A549 (cell line): ENCODE measurements around the gene SIM1. TPM values are rescaled to one million over a fixed set of nuclear protein-coding genes. Genes with fewer than 3 reads are reported as not detected.

Experiments
- ATAC-seq, 2 experiments: fragments of 200-7000 bp in 1 of 2; fragments of >200 bp in 1 of 2; cut with Nextera tagmentation in 1 of 2; cut with Tn5 transposase in 1 of 2; 3 replicates each; pipeline versions ENCODE4 v1.8.0 to v1.9.1; 2018 to 2020; ENCODE audit warnings: mild to moderate bottlenecking in 1 of 2, moderate library complexity in 1 of 2
- CTCF ChIA-PET: fragments of 300-600 bp; sonication (Branson Sonifier 250); formaldehyde crosslinking; extraction: SDS; loops from one replicate; lab custom pipeline; 2021; ENCODE audit warnings: antibody characterized with exemption, inconsistent platforms; lab: Yijun Ruan, JAX
- POLR2A ChIA-PET: fragments of 350-600 bp; formaldehyde crosslinking; extraction: SDS; loops from one replicate; lab custom pipeline; 2021; ENCODE audit warnings: antibody characterized with exemption, inconsistent platforms; lab: Yijun Ruan, JAX
- DNase-seq, 2 experiments: peaks; one replicate each; pipeline versions ENCODE4 v3.0.0 to v3.0.0-alpha.2; 2011 to 2016; ENCODE audit warnings: low read depth in 1 of 2, low spot score in 1 of 2
- FAIRE-seq: peaks from 2 replicates; lab custom pipeline; 2011; peaks lifted over from hg19 to GRCh38; lab: Jason Lieb, UNC
- H3K27ac ChIP-seq, 2 experiments: fragments of >200 bp; sonication (Bioruptor Twin); formaldehyde crosslinking; 3 replicates each; pipeline ENCODE4 v1.5.1; 2016 to 2017
- H3K4me1 ChIP-seq: fragments of >200 bp; sonication (Bioruptor Twin); formaldehyde crosslinking; 3 replicates; pipeline ENCODE4 v1.6.1; 2016
- H3K4me2 ChIP-seq: fragments of >200 bp; sonication (Bioruptor Twin); formaldehyde crosslinking; 3 replicates; pipeline ENCODE4 v1.6.1; 2016
- H3K4me3 ChIP-seq: fragments of >200 bp; sonication (Bioruptor Twin); formaldehyde crosslinking; 3 replicates; pipeline ENCODE4 v1.5.1; 2016
- H3K9me3 ChIP-seq: fragments of >200 bp; sonication (Bioruptor Twin); formaldehyde crosslinking; 3 replicates; pipeline ENCODE4 v1.6.1; 2016
- ATOH8 ChIP-seq: fragments of 250-450 bp; sonication (Bioruptor Pico); IDR thresholded peaks from 2 replicates; pipeline ENCODE4 v1.5.0; 2020; ENCODE audit warnings: low read depth, mild to moderate bottlenecking, moderate library complexity
- BHLHE40 ChIP-seq: IDR thresholded peaks from 2 replicates; pipeline ENCODE4 v1.6.1; 2012; ENCODE audit warnings: low read depth, low read length, inconsistent platforms
- CBX8 ChIP-seq: fragments of 200-600 bp; sonication (generic); IDR thresholded peaks from 2 replicates; pipeline ENCODE4 v1.6.1; 2016
- EHMT2 ChIP-seq: fragments of 200-600 bp; sonication (generic); IDR thresholded peaks from 2 replicates; pipeline ENCODE4 v1.6.1; 2016; ENCODE audit warnings: antibody characterized with exemption, low read depth, mild to moderate bottlenecking, moderate library complexity
- ELK1 ChIP-seq: fragments of 150-350 bp; IDR thresholded peaks from 2 replicates; pipeline ENCODE4 v1.6.1; 2014; ENCODE audit warnings: low read depth, mild to moderate bottlenecking, low read length
- EP300 ChIP-seq, 2 experiments: fragments of >200 bp; sonication (Bioruptor Twin); formaldehyde crosslinking; IDR thresholded peaks; 2 replicates in 1 of 2; 3 replicates in 1 of 2; pipeline ENCODE4 v1.6.1; 2016 to 2017
- ESRRA ChIP-seq: fragments of 150-350 bp; IDR thresholded peaks from 2 replicates; pipeline ENCODE4 v1.6.1; 2014; ENCODE audit warnings: mild to moderate bottlenecking, low read length, borderline replicate concordance
- FOSL2 ChIP-seq, 2 experiments: fragments of 450-650 bp in 1 of 2; fragments of >200 bp in 1 of 2; sonication (Bioruptor Twin) in 1 of 2; formaldehyde crosslinking; IDR thresholded peaks; 2 replicates each; pipeline versions ENCODE4 v1.5.0 to v1.6.1; 2016 to 2020; ENCODE audit warnings: mild to moderate bottlenecking in 1 of 2, moderate library complexity in 1 of 2
- FOXS1 ChIP-seq: fragments of 250-450 bp; sonication (Bioruptor Pico); IDR thresholded peaks from 2 replicates; pipeline ENCODE4 v1.5.0; 2020; ENCODE audit warnings: mild to moderate bottlenecking, moderate library complexity
- GATA3 ChIP-seq: IDR thresholded peaks from 2 replicates; pipeline ENCODE4 v1.6.1; 2012; ENCODE audit warnings: borderline replicate concordance
- HEYL ChIP-seq: fragments of 250-450 bp; sonication (Bioruptor Pico); IDR thresholded peaks from 2 replicates; pipeline ENCODE4 v1.8.0; 2021; ENCODE audit warnings: mild to moderate bottlenecking, moderate library complexity
- HMGXB4 ChIP-seq: fragments of 250-450 bp; sonication (Bioruptor Pico); IDR thresholded peaks from 2 replicates; pipeline ENCODE4 v1.5.0; 2021; ENCODE audit warnings: mild to moderate bottlenecking, moderate library complexity, borderline replicate concordance
- HOXA7 ChIP-seq: fragments of 250-450 bp; sonication (Bioruptor Pico); IDR thresholded peaks from 2 replicates; pipeline ENCODE4 v1.5.0; 2020; ENCODE audit warnings: mild to moderate bottlenecking, moderate library complexity
- HOXB13 ChIP-seq: fragments of 250-450 bp; sonication (Bioruptor Pico); IDR thresholded peaks from 2 replicates; pipeline ENCODE4 v1.5.0; 2020; ENCODE audit warnings: low read depth, mild to moderate bottlenecking, moderate library complexity
- KDM1A ChIP-seq: fragments of 200-600 bp; sonication (generic); IDR thresholded peaks from 2 replicates; pipeline ENCODE4 v1.6.1; 2016; ENCODE audit warnings: low read depth, mild to moderate bottlenecking
- MAZ ChIP-seq: fragments of 150-350 bp; IDR thresholded peaks from 2 replicates; pipeline ENCODE4 v1.6.1; 2014; ENCODE audit warnings: antibody characterized with exemption, low read depth, low read length, borderline replicate concordance
- NR3C1 ChIP-seq: fragments of >200 bp; sonication (Bioruptor Twin); formaldehyde crosslinking; IDR thresholded peaks from 3 replicates; pipeline ENCODE4 v1.6.1; 2017
- PBX3 ChIP-seq: IDR thresholded peaks from 2 replicates; pipeline ENCODE4 v1.6.1; 2012
- POLR2A ChIP-seq: IDR thresholded peaks from 2 replicates; pipeline ENCODE4 v1.6.1; 2012; ENCODE audit warnings: mild to moderate bottlenecking, low read length
- POLR2AphosphoS2 ChIP-seq: conservative IDR thresholded peaks from 2 replicates; pipeline ENCODE4 v1.6.1; 2012; ENCODE audit warnings: low read length, improper control_type of control experiment, inconsistent platforms
- RAD21 ChIP-seq, 2 experiments: fragments of >200 bp in 1 of 2; sonication (Bioruptor Twin) in 1 of 2; formaldehyde crosslinking in 1 of 2; IDR thresholded peaks in 1 of 2; conservative IDR thresholded peaks in 1 of 2; 2 replicates in 1 of 2; 3 replicates in 1 of 2; pipeline ENCODE4 v1.6.1; 2012 to 2018; ENCODE audit warnings: inconsistent platforms in 1 of 2
- RCOR1 ChIP-seq: fragments of 150-350 bp; IDR thresholded peaks from 2 replicates; pipeline ENCODE4 v1.6.1; 2014; ENCODE audit warnings: antibody characterized with exemption, low read length, low read depth
- RNF2 ChIP-seq: fragments of 200-600 bp; sonication (generic); IDR thresholded peaks from 2 replicates; pipeline ENCODE4 v1.6.1; 2016; ENCODE audit warnings: low read depth, mild to moderate bottlenecking, antibody characterized with exemption, moderate library complexity, borderline replicate concordance
- SREBF2 ChIP-seq: fragments of 450-650 bp; IDR thresholded peaks from 2 replicates; pipeline ENCODE4 v1.6.1; 2014; ENCODE audit warnings: mild to moderate bottlenecking, moderate library complexity
- ZC3H11A ChIP-seq: fragments of 450-650 bp; IDR thresholded peaks from 2 replicates; pipeline ENCODE4 v1.6.1; 2014; ENCODE audit warnings: antibody characterized with exemption, mild to moderate bottlenecking
- ZFP36 ChIP-seq: fragments of 450-650 bp; IDR thresholded peaks from 2 replicates; pipeline ENCODE4 v1.6.1; 2014; ENCODE audit warnings: borderline replicate concordance; ENCODE audit not compliant: partially characterized antibody
- WGBS: methylation state at CpG from one replicate; pipeline ENCODE4 v1.1.6; 2017; ENCODE audit errors: missing lambda C conversion rate; 5-methylcytosine and 5-hydroxymethylcytosine counted together
- polyA plus RNA-seq, 4 experiments: library from polyadenylated mRNA; depleted of rRNA in 3 of 4; stranded (reverse); fragments of >200 nt; fragmentation: RNase III in 1 of 4; extraction: RNeasy Plus Mini Kit Qiagen cat#74134 plus additional on column Dnase treatment in 1 of 4; gene quantifications; 2 replicates in 3 of 4; 3 replicates in 1 of 4; pipeline ENCODE4 v1.2.3, GENCODE V29; 2011 to 2017

SIM1 gene
- polyA plus RNA-seq, 2 of the 4 experiments (the other 2 are of a cell fraction) = not detected

- TF ChIP-seq RAD21 (conservative IDR thresholded peaks at IDR 0.05 in 1 of 2, IDR thresholded peaks at IDR 0.05 in 1 of 2) = no peak
These were observed 81.9 kb downstream of the SIM1 start (continued) for GRCh38 chr6:100382767-100383195.

GRCh38 chr6:100382031-100382430 lies 82.7 kb downstream of the SIM1 start:
- 96% methylated on average over 3 of the region's 3 CpGs for WGBS
- Histone ChIP-seq H3K4me1 (no peaks in the 10 kb centered on the region), H3K4me3 (no peak overlapping the region), H3K4me2 (no peak overlapping the region), H3K27ac (no peak overlapping the region), H3K9me3 (no peaks in the 10 kb centered on the region)
- DNase-seq (no peak), FAIRE-seq (no peak), ATAC-seq (no peak)
- ChIA-PET POLR2A (no interaction called here), CTCF (no interaction called here)
- TF ChIP-seq RNF2 (no peak), ZC3H11A (no peak), POLR2AphosphoS2 (no peak), MAZ (no peak), HMGXB4 (CRISPR knock-in tag) (no peak), EP300 (IDR thresholded peaks at IDR 0.05) (no peak), SREBF2 (no peak), RAD21 (conservative IDR thresholded peaks at IDR 0.05 in 1 of 2, IDR thresholded peaks at IDR 0.05 in 1 of 2) (no peak), RCOR1 (no peak), KDM1A (no peak), HOXB13 (no peak), GATA3 (no peak)

GRCh38 chr6:100381111-100381510 lies 83.6 kb downstream of the SIM1 start:
- CTCF ChIA-PET = no interaction called here
- 83% methylated on average over 6 of the region's 6 CpGs for WGBS
- TF ChIP-seq POLR2A = no peak
- TF ChIP-seq ATOH8 (CRISPR knock-in tag) = no peak
- TF ChIP-seq CBX8 = no peak
- no peak for TF ChIP-seq ELK1
- TF ChIP-seq HOXA7 (CRISPR knock-in tag) = no peak
- no peak for TF ChIP-seq FOXS1 (CRISPR knock-in tag)
- no peak for TF ChIP-seq HEYL (CRISPR knock-in tag)
- no peak for TF ChIP-seq FOSL2 (IDR thresholded peaks at IDR 0.05)
- no peak for TF ChIP-seq FOSL2 (CRISPR knock-in tag; IDR thresholded peaks at IDR 0.05)
- TF ChIP-seq PBX3 = no peak
- TF ChIP-seq ZC3H11A = no peak
- no peak for TF ChIP-seq ZFP36
- TF ChIP-seq ESRRA = no peak
- no peak for TF ChIP-seq NR3C1
- no peak for TF ChIP-seq EHMT2
- TF ChIP-seq BHLHE40 = no peak
- ATAC-seq (no peak), FAIRE-seq (no peak), DNase-seq (no peak)
- H3K4me1 ChIP-seq = no peaks in the 10 kb centered on the region
- H3K4me2 ChIP-seq = no peak overlapping the region
- POLR2A ChIA-PET = no interaction called here
- no peak overlapping the region for H3K27ac ChIP-seq
- H3K4me3 ChIP-seq = no peak overlapping the region
- no peaks in the 10 kb centered on the region for H3K9me3 ChIP-seq
